Bronchial epithelial cell (primary cell): ENCODE results near the gene TMX1. TPM values are rescaled to one million over a fixed set of nuclear protein-coding genes. Genes with fewer than 3 reads are reported as not detected.

Source experiments
- DNase-seq: peaks from one replicate; pipeline ENCODE4 v3.0.0-alpha.2; 2010; ENCODE audit warnings: low read depth
- FAIRE-seq: peaks from 2 replicates; lab custom pipeline; 2011; peaks lifted over from hg19 to GRCh38; lab: Jason Lieb, UNC
- H3K27me3 ChIP-seq: 2 replicates; pipeline ENCODE4 v1.5.1; 2011; ENCODE audit warnings: low read length; ENCODE audit not compliant: control insufficient read depth, insufficient read depth
- H3K36me3 ChIP-seq: 2 replicates; pipeline ENCODE4 v1.5.1; 2011; ENCODE audit warnings: low read length; ENCODE audit not compliant: control insufficient read depth, insufficient read depth
- H3K4me3 ChIP-seq: 2 replicates; pipeline ENCODE4 v1.5.1; 2011; ENCODE audit warnings: mild to moderate bottlenecking, low read depth, low read length, control low read depth
- total RNA-seq: library from RNA; depleted of rRNA; stranded (reverse); fragments of >200 nt; gene quantifications from 2 replicates; pipeline ENCODE4 v1.2.1, GENCODE V29; 2014
- TF ChIP-seq, protein P1 (sequence below): IDR thresholded peaks from 2 replicates; pipeline ENCODE4 v1.5.1; 2011; ENCODE audit warnings: mild to moderate bottlenecking, moderate library complexity, low read length, control low read depth, inconsistent platforms; ENCODE audit not compliant: insufficient read depth, severe bottlenecking

Gene TMX1, protein sequence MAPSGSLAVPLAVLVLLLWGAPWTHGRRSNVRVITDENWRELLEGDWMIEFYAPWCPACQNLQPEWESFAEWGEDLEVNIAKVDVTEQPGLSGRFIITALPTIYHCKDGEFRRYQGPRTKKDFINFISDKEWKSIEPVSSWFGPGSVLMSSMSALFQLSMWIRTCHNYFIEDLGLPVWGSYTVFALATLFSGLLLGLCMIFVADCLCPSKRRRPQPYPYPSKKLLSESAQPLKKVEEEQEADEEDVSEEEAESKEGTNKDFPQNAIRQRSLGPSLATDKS
- 40.3 and 58.2 TPM in 2 replicates for total RNA-seq

DNA sequence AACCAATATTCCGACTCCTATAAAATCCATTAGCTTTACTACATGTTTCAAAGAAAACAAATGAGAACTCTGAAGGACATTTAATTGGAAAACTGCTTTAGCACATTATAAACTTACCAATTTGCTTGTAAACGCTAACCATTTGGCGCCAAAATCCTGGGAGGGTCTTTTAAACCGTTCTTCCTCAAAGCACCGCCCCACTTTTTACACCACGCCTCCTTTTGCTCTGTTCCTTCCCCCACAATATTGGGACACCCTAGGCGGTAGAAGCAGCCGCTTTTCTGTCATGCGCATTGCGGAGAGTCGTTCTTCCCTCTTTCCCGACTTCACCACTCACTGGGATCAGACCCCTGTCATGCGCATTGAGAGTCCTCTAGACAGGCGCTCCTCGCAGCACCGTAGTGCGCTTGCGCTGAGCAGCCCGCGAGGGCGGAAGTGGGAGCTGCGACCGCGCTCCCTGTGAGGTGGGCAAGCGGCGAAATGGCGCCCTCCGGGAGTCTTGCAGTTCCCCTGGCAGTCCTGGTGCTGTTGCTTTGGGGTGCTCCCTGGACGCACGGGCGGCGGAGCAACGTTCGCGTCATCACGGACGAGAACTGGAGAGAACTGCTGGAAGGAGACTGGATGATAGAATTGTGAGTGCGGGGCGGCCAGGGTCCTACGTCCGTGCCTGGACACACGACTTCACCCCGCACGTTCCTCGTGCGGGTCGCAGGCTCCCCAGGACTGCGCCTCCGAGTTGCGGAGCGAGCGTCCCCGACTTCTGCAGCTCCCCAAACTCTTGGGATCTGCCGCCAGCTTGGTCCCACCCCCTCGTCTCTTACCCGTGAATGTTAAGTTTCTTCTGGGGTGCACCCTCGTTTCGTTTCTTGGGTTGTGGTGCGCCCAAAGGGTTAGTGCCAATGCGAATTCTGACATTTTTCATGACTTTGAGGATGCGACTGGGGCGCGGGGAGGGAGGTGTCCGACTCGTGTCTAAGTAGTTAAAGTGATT, at the start of gene TMX1:
TMX1 (plus strand) TSS at position 435 of the 991 bp plus-strand sequence; CDS start at position 481, 46 bp downstream.
- no peaks in the 10 kb centered on the region for H3K27me3 ChIP-seq
- H3K4me3 ChIP-seq, result peak within 1 kb of the TSS; percentile 93
- peak; percentile 55 for FAIRE-seq
- DNase-seq, result peak; percentile 98
- H3K36me3 ChIP-seq, result no peaks in the 10 kb centered on the region
- TF ChIP-seq, protein P1, sequence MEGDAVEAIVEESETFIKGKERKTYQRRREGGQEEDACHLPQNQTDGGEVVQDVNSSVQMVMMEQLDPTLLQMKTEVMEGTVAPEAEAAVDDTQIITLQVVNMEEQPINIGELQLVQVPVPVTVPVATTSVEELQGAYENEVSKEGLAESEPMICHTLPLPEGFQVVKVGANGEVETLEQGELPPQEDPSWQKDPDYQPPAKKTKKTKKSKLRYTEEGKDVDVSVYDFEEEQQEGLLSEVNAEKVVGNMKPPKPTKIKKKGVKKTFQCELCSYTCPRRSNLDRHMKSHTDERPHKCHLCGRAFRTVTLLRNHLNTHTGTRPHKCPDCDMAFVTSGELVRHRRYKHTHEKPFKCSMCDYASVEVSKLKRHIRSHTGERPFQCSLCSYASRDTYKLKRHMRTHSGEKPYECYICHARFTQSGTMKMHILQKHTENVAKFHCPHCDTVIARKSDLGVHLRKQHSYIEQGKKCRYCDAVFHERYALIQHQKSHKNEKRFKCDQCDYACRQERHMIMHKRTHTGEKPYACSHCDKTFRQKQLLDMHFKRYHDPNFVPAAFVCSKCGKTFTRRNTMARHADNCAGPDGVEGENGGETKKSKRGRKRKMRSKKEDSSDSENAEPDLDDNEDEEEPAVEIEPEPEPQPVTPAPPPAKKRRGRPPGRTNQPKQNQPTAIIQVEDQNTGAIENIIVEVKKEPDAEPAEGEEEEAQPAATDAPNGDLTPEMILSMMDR, result peak; percentile 1

DNA sequence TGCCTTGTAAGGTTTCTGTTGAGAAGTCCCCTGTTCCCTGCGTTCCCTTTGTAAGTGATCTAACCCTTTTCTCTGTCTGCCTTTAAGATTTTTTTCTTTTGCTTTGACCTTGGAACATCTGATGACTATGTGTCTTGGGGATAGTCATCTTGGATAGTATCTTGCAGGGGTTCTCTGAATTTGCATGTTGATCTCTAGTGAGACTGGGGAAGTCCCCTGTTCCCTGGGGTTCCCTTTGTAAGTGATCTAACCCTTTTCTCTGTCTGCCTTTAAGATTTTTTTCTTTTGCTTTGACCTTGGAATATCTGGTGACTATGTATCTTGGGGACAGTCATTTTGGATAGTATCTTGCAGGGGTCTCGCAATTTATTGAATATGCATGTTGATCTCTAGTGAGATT, 38.2 kb upstream of the TMX1 start:
- DNase-seq, result no peak
- Histone ChIP-seq H3K4me3 (no peak overlapping the region), H3K27me3 (no peaks in the 10 kb centered on the region), H3K36me3 (no peaks in the 10 kb centered on the region)
- FAIRE-seq, result no peak
- TF ChIP-seq, protein P1, result no peak

DNA sequence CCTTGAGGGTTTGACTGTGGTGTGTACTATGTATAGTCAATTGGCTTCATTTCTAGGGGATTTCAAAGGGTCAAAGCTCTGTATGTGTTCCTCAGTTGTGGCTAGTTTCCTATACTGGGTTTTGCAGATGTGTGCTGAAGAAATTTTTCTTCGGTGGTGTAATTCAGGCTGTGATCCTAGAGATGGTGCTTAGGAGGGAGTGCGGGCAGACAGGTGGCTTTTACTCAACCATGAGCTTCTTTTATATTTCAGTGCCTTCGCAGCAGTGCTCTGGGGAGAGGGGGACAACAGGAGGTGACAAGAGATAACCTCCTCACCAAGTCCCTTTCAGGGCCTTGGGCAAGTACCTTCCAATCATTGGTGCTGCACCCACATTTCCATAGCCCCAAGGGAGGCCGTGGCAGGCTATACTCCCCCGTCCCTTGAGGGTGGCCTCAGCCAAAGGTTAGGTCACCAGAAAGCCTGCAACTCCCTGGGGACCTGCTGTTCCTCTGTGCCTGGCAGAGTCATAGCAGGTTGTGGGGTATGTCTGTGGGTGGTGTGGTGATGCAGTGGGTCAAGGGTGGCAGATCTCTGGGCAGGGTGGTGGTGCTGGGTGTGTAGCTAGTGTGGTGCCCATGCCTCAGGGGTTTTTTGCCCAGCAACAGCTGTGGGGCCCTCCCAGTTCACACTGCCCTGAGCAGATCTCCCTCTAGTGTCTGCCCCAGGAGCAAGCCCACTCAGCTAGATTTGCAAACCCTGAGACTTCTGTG, 37.0 kb upstream of the TMX1 start:
- FAIRE-seq (no peak), DNase-seq (no peak)
- TF ChIP-seq, protein P1, result no peak
- Histone ChIP-seq H3K36me3 (no peaks in the 10 kb centered on the region), H3K4me3 (no peak overlapping the region), H3K27me3 (peaks cover 3% of the 10 kb centered on the region)

DNA sequence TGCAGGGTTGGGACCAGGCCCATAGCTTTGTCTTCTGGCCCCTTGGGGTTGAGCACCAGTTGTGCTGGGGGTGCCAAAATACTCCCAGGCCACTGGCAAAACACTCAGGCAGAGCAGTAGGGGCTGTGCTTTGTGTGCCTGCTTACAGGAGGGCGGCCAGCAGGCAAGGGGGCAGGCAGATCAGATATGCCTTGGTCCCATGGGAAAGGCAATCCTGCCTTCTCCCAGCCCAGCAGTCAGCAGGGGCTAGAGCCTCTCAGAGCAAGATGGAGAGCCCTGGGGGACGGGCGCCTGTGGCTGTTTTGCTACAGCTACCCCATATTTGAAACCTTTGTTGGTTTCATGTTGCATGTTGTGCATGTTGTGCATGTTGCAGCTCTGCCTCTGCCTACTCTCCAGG, 36.2 kb upstream of the TMX1 start:
- FAIRE-seq (no peak), DNase-seq (no peak)
- H3K4me3 ChIP-seq, result no peak overlapping the region
- peaks cover 3% of the 10 kb centered on the region for H3K27me3 ChIP-seq
- no peaks in the 10 kb centered on the region for H3K36me3 ChIP-seq
- TF ChIP-seq, protein P1, result no peak

DNA sequence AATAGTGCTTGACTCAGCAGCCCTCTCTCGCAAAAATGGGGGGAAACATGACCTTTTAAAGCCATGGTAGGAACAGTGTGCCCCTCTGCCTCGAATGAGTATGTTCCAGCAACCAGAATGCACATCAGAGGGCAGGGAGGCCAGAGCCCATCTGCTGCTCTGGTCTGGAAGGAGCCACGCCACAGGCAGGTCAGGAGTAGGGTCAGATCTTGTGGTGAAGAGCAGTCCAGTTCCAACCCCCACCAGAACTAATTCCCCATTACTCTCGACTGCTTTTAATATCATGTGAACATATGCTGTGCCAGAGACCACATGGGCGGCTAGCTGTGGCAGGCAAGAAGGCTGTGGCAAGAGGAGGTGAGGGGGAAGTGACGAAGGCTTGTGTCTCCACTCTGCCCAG, 34.6 kb upstream of the TMX1 start:
- DNase-seq (no peak), FAIRE-seq (no peak)
- Histone ChIP-seq H3K36me3 (no peaks in the 10 kb centered on the region), H3K27me3 (peaks cover 3% of the 10 kb centered on the region), H3K4me3 (no peak overlapping the region)
- TF ChIP-seq, protein P1, result no peak
